Skeletal muscle tissue (tissue), 4 donors: ENCODE results near the gene C11orf68. TPM values are rescaled to one million over a fixed set of nuclear protein-coding genes. Genes with fewer than 3 reads are reported as not detected.
A peak's percentile ranks its signal among the peaks of the same experiment; 100 is the strongest.
"Not testable (repeated sequence)": the region's sequence is repeated elsewhere in the genome, so short reads cannot be mapped to it uniquely, and the experiment has no call there.

Experiments used
- H3K27ac ChIP-seq: one replicate; pipeline ENCODE4 v1.7.0; 2013; ENCODE audit warnings: mild to moderate bottlenecking, low read depth, low read length, inconsistent platforms
- H3K27me3 ChIP-seq, 3 donors: one replicate each; pipeline ENCODE4 v1.7.0; 2013; ENCODE audit warnings: low read length in 3 of 3; ENCODE audit not compliant: control insufficient read depth in 3 of 3, insufficient read depth in 3 of 3
- H3K36me3 ChIP-seq, 3 donors: one replicate each; pipeline ENCODE4 v1.7.0; 2013; ENCODE audit warnings: low read length in 3 of 3; ENCODE audit not compliant: control insufficient read depth in 3 of 3, insufficient read depth in 3 of 3
- H3K4me1 ChIP-seq, 3 donors: one replicate each; pipeline ENCODE4 v1.7.0; 2013; ENCODE audit warnings: low read length in 3 of 3, mild to moderate bottlenecking in 3 of 3; ENCODE audit not compliant: control insufficient read depth in 3 of 3, insufficient read depth in 3 of 3
- H3K4me3 ChIP-seq, 3 donors: one replicate each; pipeline ENCODE4 v1.7.0; 2013; ENCODE audit warnings: low read length in 3 of 3
- H3K9ac ChIP-seq, 3 donors: one replicate each; pipeline ENCODE4 v1.7.0; 2013; ENCODE audit warnings: low read length in 3 of 3, mild to moderate bottlenecking in 3 of 3, moderate library complexity in 2 of 3, low read depth in 1 of 3
- H3K9me3 ChIP-seq, 3 donors: one replicate each; pipeline ENCODE4 v1.7.0; 2013; ENCODE audit warnings: low read length in 3 of 3; ENCODE audit not compliant: control insufficient read depth in 3 of 3
- total RNA-seq: library from RNA; depleted of rRNA; stranded (reverse); fragments of >200 nt; gene quantifications from one replicate; pipeline ENCODE4 v1.2.3, GENCODE V29; 2014
- donor health status: Osteomylitis.

C11orf68 gene
- total RNA-seq, 1 donor from 2014 or later: 12.5 TPM

GRCh38 chr11:65894034-65894591, 24.7 kb downstream of the C11orf68 start:
- Histone ChIP-seq H3K9ac (peak overlapping the region in 2 of 3 donors; percentile 70), H3K4me1 (peaks cover 36 to 49% (median 36%) of the 10 kb centered on the region in 3 donors)

GRCh38 chr11:65892661-65893317, 26.1 kb downstream of the C11orf68 start:
- H3K27ac ChIP-seq: peak overlapping the region; percentile 89
- peaks cover 43 to 60% (median 45%) of the 10 kb centered on the region in 3 donors for H3K4me1 ChIP-seq
- no peaks in the 10 kb centered on the region for H3K36me3 ChIP-seq
- no peaks in the 10 kb centered on the region for H3K9me3 ChIP-seq
- peak overlapping the region in 2 of 3 donors; percentile 30 to 35 for H3K4me3 ChIP-seq
- H3K27me3 ChIP-seq: no peaks in the 10 kb centered on the region
- H3K9ac ChIP-seq: peak overlapping the region in 2 of 3 donors; percentile 32 to 96

More at GRCh38 chr11:65894034-65894591, 24.7 kb downstream of the C11orf68 start:
- H3K36me3 ChIP-seq: no peaks in the 10 kb centered on the region
- peak overlapping the region; percentile 35 to 48 (median 40) for H3K4me3 ChIP-seq
- H3K27me3 ChIP-seq: peaks cover 0 to 7% (median 2%) of the 10 kb centered on the region in 3 donors
- no peaks in the 10 kb centered on the region for H3K9me3 ChIP-seq
- H3K27ac ChIP-seq: peak overlapping the region; percentile 73

DNA sequence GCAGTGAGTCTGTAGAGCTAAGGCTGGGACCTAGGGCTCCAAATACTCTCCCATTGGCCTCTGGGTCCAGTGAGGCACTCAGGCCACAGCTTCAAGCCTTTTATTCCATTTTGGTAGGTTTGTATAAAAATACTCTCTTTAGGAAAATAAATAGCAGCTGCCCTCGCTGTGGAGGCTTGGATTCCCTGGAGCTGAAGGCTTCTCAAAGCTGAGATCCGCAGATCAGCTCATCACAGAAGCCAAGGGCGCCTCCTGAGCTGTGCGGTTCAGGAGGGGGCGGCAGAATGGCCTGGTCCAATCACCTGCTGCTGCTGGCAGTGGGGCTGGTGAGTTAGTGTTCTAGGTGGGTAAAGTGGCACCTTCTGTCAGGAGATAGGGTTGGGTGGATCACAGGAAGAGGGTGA, 26.7 kb downstream of the C11orf68 start:
- Histone ChIP-seq H3K27ac (peak overlapping the region; percentile 89), H3K4me1 (peaks cover 50 to 66% (median 52%) of the 10 kb centered on the region in 3 donors), H3K4me3 (peak overlapping the region; percentile 78 to 86 (median 82)), H3K9ac (peak overlapping the region; percentile 82 to 96 (median 85))
- H3K27me3 ChIP-seq, H3K9me3 ChIP-seq, H3K36me3 ChIP-seq: not testable (repeated sequence)

DNA sequence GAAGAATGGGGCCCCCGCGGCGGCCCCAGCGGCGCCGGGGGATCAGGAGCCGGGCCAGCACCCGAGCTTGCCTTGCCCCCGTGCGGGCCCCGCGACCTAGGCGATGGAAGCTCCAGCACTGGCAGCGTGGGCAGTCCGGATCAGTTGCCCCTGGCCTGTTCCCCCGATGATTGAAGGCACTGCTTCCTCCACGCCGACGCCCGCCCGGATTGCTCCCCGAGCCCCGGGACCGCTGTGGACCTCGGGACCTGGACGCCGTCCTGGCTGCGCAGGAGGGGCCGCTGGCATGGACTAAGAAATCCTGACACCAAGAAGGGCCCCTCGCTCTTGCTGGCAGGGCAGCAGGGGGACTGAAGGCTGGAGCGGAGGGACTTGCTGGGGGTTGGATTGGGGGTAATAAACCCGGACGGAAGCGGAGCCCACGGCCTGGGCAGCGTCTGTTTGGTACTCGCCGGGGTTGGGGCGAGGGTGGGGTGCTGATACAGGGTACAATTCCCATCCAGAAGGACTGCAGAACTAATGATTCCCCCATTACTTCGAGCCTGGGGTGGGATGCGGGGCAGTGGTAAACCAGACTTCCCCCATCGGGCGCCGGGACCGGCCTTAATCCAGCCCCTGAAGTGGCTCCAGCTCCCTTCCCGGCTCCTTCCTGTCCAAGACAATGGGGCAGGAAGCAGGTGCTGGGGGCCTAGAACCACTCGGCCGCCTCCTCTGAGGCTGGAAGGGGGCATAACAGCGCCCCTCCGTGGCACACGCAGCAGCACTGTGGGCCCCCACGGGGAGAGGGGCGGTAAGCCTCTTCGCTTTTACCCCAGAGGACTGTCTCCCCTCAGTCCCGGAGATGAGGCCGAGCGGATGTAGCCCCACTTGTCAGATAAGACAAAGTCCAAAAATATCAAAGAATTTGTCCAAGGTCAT, 27.4 kb downstream of the C11orf68 start:
- no peaks in the 10 kb centered on the region for H3K27me3 ChIP-seq
- peak overlapping the region; percentile 89 for H3K27ac ChIP-seq
- H3K9ac ChIP-seq: peak overlapping the region; percentile 82 to 96 (median 85)
- peaks cover 50 to 71% (median 56%) of the 10 kb centered on the region in 3 donors for H3K4me1 ChIP-seq
- no peaks in the 10 kb centered on the region for H3K9me3 ChIP-seq
- peaks cover under 1 to 6% (median 5%) of the 10 kb centered on the region in 3 donors for H3K36me3 ChIP-seq
- H3K4me3 ChIP-seq: peak overlapping the region; percentile 78 to 86 (median 82)

GRCh38 chr11:65890324-65891218, 28.3 kb downstream of the C11orf68 start, which contains the start of gene CCDC85B:
TSS of gene CCDC85B (plus strand) at chr11:65890673. CDS start at chr11:65890784, 111 bp downstream.
- peak within 1 kb of the TSS; percentile 82 to 86 (median 83) for H3K4me3 ChIP-seq
- H3K9me3 ChIP-seq: no peaks in the 10 kb centered on the region
- peaks cover 9 to 14% (median 12%) of the 10 kb centered on the region in 3 donors for H3K36me3 ChIP-seq
- peak within 1 kb of the TSS; percentile 85 to 96 (median 86) for H3K9ac ChIP-seq
- H3K27me3 ChIP-seq: no peaks in the 10 kb centered on the region
- H3K4me1 ChIP-seq: peaks cover 50 to 71% (median 56%) of the 10 kb centered on the region in 3 donors
- peak within 1 kb of the TSS; percentile 89 for H3K27ac ChIP-seq

GRCh38 chr11:65888163-65888814, 30.6 kb downstream of the C11orf68 start, which contains the start of gene FIBP:
TSS of gene FIBP (minus strand) at chr11:65888471. CDS start at chr11:65888418, 53 bp downstream.
- Histone ChIP-seq H3K9ac (peak within 1 kb of the TSS; percentile 86 to 93 (median 90)), H3K36me3 (peaks cover 24 to 33% (median 32%) of the 10 kb centered on the region in 3 donors), H3K4me1 (peaks cover 48 to 66% (median 58%) of the 10 kb centered on the region in 3 donors), H3K27ac (peak within 1 kb of the TSS; percentile 89), H3K27me3 (no peaks in the 10 kb centered on the region), H3K9me3 (no peaks in the 10 kb centered on the region), H3K4me3 (peak within 1 kb of the TSS; percentile 89 to 96 (median 92))

DNA sequence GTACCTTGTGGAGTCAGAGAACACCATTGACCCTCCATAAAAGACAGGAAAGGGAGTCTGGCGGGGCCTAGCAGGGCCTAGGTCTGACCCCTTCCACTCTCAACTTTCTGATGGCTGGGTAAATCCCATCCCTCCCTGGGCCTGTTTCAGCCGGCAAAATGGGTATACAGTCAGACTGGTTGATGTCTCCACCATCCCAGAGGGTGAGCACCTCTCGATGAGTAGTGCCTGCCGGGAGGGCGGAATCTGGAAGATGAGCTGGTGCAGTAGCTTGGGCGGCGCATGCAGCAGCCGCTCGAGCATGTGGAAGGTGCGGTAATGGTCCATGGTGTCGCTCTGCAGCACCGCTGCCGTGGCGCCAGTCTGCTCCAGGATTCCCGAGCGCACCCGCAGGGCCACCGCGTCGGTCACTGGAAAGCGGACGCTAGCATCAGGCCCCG, 31.1 kb downstream of the C11orf68 start:
- Histone ChIP-seq H3K4me1 (peaks cover 45 to 62% (median 55%) of the 10 kb centered on the region in 3 donors), H3K4me3 (peak overlapping the region; percentile 89 to 96 (median 92)), H3K9me3 (no peaks in the 10 kb centered on the region), H3K27me3 (no peaks in the 10 kb centered on the region), H3K9ac (peak overlapping the region; percentile 84 to 87 (median 86)), H3K27ac (peak overlapping the region; percentile 89), H3K36me3 (peaks cover 29 to 37% (median 34%) of the 10 kb centered on the region in 3 donors)

- Histone ChIP-seq H3K9ac (peak overlapping the region; percentile 84 to 87 (median 86)), H3K9me3 (no peaks in the 10 kb centered on the region), H3K4me1 (peaks cover 38 to 55% (median 48%) of the 10 kb centered on the region in 3 donors), H3K4me3 (peak overlapping the region; percentile 89 to 96 (median 92)), H3K27ac (peak overlapping the region; percentile 89), H3K36me3 (peaks cover 33 to 42% (median 34%) of the 10 kb centered on the region in 3 donors), H3K27me3 (no peaks in the 10 kb centered on the region)
Observed at GRCh38 chr11:65886826-65887722, 31.8 kb downstream of the C11orf68 start.
